Naive B cell (primary cell): Measurements from ENCODE around the gene KCNMB2. TPM values are rescaled to one million over a fixed set of nuclear protein-coding genes. Genes with fewer than 3 reads are reported as not detected.

Experiments
- ATAC-seq, 2 donors: fragments of 150-1000 bp; cut with Tn5 transposase; 2 replicates each; pipeline ENCODE4 v1.10.0; 2021; ENCODE audit warnings: low read depth in 2 of 2, mild to moderate bottlenecking in 2 of 2, moderate library complexity in 2 of 2
- DNase-seq: peaks from one replicate; pipeline ENCODE4 v3.0.0; 2022
- H3K27ac Mint-ChIP-seq, 6 donors: one replicate each; pipeline ENCODE4 v1.8.0; 2020 to 2022; ENCODE audit warnings: mild to moderate bottlenecking in 6 of 6, mixed read lengths in 6 of 6, moderate library complexity in 5 of 6, inconsistent platforms in 2 of 6
- H3K27me3 Mint-ChIP-seq, 3 donors: one replicate each; pipeline ENCODE4 v1.8.0; 2021 to 2022; ENCODE audit warnings: mixed read lengths in 3 of 3, mild to moderate bottlenecking in 1 of 3
- H3K36me3 Mint-ChIP-seq, 2 donors: one replicate each; pipeline ENCODE4 v1.8.0; 2020 to 2022; ENCODE audit warnings: mixed read lengths in 2 of 2, inconsistent platforms in 1 of 2, mild to moderate bottlenecking in 1 of 2
- H3K4me1 Mint-ChIP-seq, 3 donors: one replicate each; pipeline ENCODE4 v1.8.0; 2020 to 2022; ENCODE audit warnings: mixed read lengths in 3 of 3, inconsistent platforms in 1 of 3, mild to moderate bottlenecking in 1 of 3, moderate library complexity in 1 of 3
- H3K4me3 Mint-ChIP-seq, 8 donors: one replicate each; pipeline ENCODE4 v1.8.0; 2020 to 2022; ENCODE audit warnings: mild to moderate bottlenecking in 8 of 8, mixed read lengths in 8 of 8, moderate library complexity in 8 of 8, inconsistent platforms in 2 of 8
- H3K9me3 Mint-ChIP-seq, 7 donors: one replicate each; pipeline ENCODE4 v1.8.0; 2020 to 2022; ENCODE audit warnings: mixed read lengths in 7 of 7, mild to moderate bottlenecking in 5 of 7, inconsistent platforms in 2 of 7, moderate library complexity in 1 of 7
- polyA plus RNA-seq, 6 donors: library from polyadenylated mRNA; unstranded; fragments of 300-500 nt; fragmentation: Illumina TruSeq; gene quantifications; one replicate each; pipeline ENCODE4 v1.2.3, GENCODE V29; 2021; ENCODE audit warnings: low read depth in 6 of 6

The KCNMB2 gene
- not detected for polyA plus RNA-seq

GRCh38 chr3:178536211-178537079 lies at the start of gene KCNMB2:
KCNMB2 (plus strand) TSS chr3:178536436.
- H3K4me3 Mint-ChIP-seq: peak within 1 kb of the TSS in 3 of 8 donors; percentile 0 to 47 (median 36)
- no peak within 1 kb of the TSS for H3K27ac Mint-ChIP-seq
- H3K27me3 Mint-ChIP-seq: peaks cover 35 to 52% (median 39%) of the 10 kb centered on the region in 3 donors
- H3K9me3 Mint-ChIP-seq: peaks cover 0 to 5% (median under 1%) of the 10 kb centered on the region in 7 donors
- peaks cover 5 to 6% (median 6%) of the 10 kb centered on the region in 3 donors for H3K4me1 Mint-ChIP-seq
- ATAC-seq (no peak), DNase-seq (no peak)
- no peaks in the 10 kb centered on the region for H3K36me3 Mint-ChIP-seq

- Mint-ChIP-seq H3K4me3 (no peak overlapping the region), H3K9me3 (no peaks in the 10 kb centered on the region), H3K27ac (no peak overlapping the region), H3K27me3 (peaks cover 0 to 7% (median 0%) of the 10 kb centered on the region in 3 donors), H3K4me1 (no peaks in the 10 kb centered on the region), H3K36me3 (no peaks in the 10 kb centered on the region)
- ATAC-seq: no peak
- no peak for DNase-seq
Observed at GRCh38 chr3:178486903-178487302, 49.3 kb upstream of the KCNMB2 start.

- Mint-ChIP-seq H3K27me3 (peaks cover 0 to 7% (median 0%) of the 10 kb centered on the region in 3 donors), H3K4me3 (no peak overlapping the region), H3K36me3 (no peaks in the 10 kb centered on the region), H3K27ac (no peak overlapping the region), H3K4me1 (no peaks in the 10 kb centered on the region), H3K9me3 (no peaks in the 10 kb centered on the region)
- ATAC-seq (no peak), DNase-seq (no peak)
Observed at GRCh38 chr3:178487752-178488151, 48.5 kb upstream of the KCNMB2 start.

- H3K4me3 Mint-ChIP-seq: no peak overlapping the region
- peaks cover 0 to 11% of the 10 kb centered on the region in 2 donors for H3K36me3 Mint-ChIP-seq
Observed at GRCh38 chr3:178491751-178492150, 44.5 kb upstream of the KCNMB2 start.

GRCh38 chr3:178492491-178492890 lies 43.7 kb upstream of the KCNMB2 start:
- H3K27me3 Mint-ChIP-seq: no peaks in the 10 kb centered on the region
- no peak for ATAC-seq
- H3K4me1 Mint-ChIP-seq: no peaks in the 10 kb centered on the region
- H3K36me3 Mint-ChIP-seq: peaks cover 0 to 11% of the 10 kb centered on the region in 2 donors
- no peak overlapping the region for H3K27ac Mint-ChIP-seq
- H3K9me3 Mint-ChIP-seq: peaks cover 3 to 13% (median 5%) of the 10 kb centered on the region in 7 donors
- DNase-seq: no peak
- H3K4me3 Mint-ChIP-seq: no peak overlapping the region

More at GRCh38 chr3:178491751-178492150, 44.5 kb upstream of the KCNMB2 start:
- no peak overlapping the region for H3K27ac Mint-ChIP-seq
- H3K27me3 Mint-ChIP-seq: no peaks in the 10 kb centered on the region
- no peaks in the 10 kb centered on the region for H3K4me1 Mint-ChIP-seq
- ATAC-seq: no peak
- peaks cover 0 to 9% (median 5%) of the 10 kb centered on the region in 7 donors for H3K9me3 Mint-ChIP-seq
- no peak for DNase-seq

GRCh38 chr3:178494386-178494785 lies 41.9 kb upstream of the KCNMB2 start:
- H3K36me3 Mint-ChIP-seq: peaks cover 0 to 11% of the 10 kb centered on the region in 2 donors
- H3K27me3 Mint-ChIP-seq: no peaks in the 10 kb centered on the region
- ATAC-seq (no peak), DNase-seq (no peak)
- H3K4me1 Mint-ChIP-seq: no peaks in the 10 kb centered on the region
- H3K27ac Mint-ChIP-seq: no peak overlapping the region
- H3K4me3 Mint-ChIP-seq: no peak overlapping the region
- peaks cover 4 to 19% (median 8%) of the 10 kb centered on the region in 7 donors for H3K9me3 Mint-ChIP-seq

GRCh38 chr3:178496911-178497310 lies 39.3 kb upstream of the KCNMB2 start:
- no peak for DNase-seq
- H3K4me3 Mint-ChIP-seq: no peak overlapping the region
- no peak for ATAC-seq
- H3K9me3 Mint-ChIP-seq: peaks cover 4 to 19% (median 9%) of the 10 kb centered on the region in 7 donors
- H3K36me3 Mint-ChIP-seq: peaks cover 0 to 11% of the 10 kb centered on the region in 2 donors
- H3K27ac Mint-ChIP-seq: no peak overlapping the region
- no peaks in the 10 kb centered on the region for H3K27me3 Mint-ChIP-seq
- no peaks in the 10 kb centered on the region for H3K4me1 Mint-ChIP-seq

GRCh38 chr3:178498871-178499270 lies 37.4 kb upstream of the KCNMB2 start:
- H3K27ac Mint-ChIP-seq: no peak overlapping the region
- DNase-seq: no peak
- H3K9me3 Mint-ChIP-seq: peaks cover 4 to 19% (median 7%) of the 10 kb centered on the region in 7 donors
- H3K36me3 Mint-ChIP-seq: peaks cover 0 to 11% of the 10 kb centered on the region in 2 donors
- H3K4me3 Mint-ChIP-seq: no peak overlapping the region
- no peaks in the 10 kb centered on the region for H3K27me3 Mint-ChIP-seq
- no peak for ATAC-seq
- H3K4me1 Mint-ChIP-seq: no peaks in the 10 kb centered on the region

GRCh38 chr3:178500631-178501030 lies 35.6 kb upstream of the KCNMB2 start:
- Mint-ChIP-seq H3K4me1 (no peaks in the 10 kb centered on the region), H3K27me3 (no peaks in the 10 kb centered on the region), H3K27ac (no peak overlapping the region), H3K36me3 (peaks cover 0 to 9% of the 10 kb centered on the region in 2 donors), H3K4me3 (no peak overlapping the region), H3K9me3 (peaks cover 2 to 19% (median 6%) of the 10 kb centered on the region in 7 donors)
- DNase-seq (no peak), ATAC-seq (no peak)

- peaks cover 0 to 2% (median 0%) of the 10 kb centered on the region in 7 donors for H3K9me3 Mint-ChIP-seq
- no peak overlapping the region for H3K4me3 Mint-ChIP-seq
- no peaks in the 10 kb centered on the region for H3K27me3 Mint-ChIP-seq
Observed at GRCh38 chr3:178504128-178504527, 32.1 kb upstream of the KCNMB2 start.

GRCh38 chr3:178505832-178506231 lies 30.4 kb upstream of the KCNMB2 start:
- Mint-ChIP-seq H3K36me3 (no peaks in the 10 kb centered on the region), H3K4me1 (no peaks in the 10 kb centered on the region), H3K27me3 (no peaks in the 10 kb centered on the region), H3K4me3 (no peak overlapping the region), H3K27ac (no peak overlapping the region), H3K9me3 (peaks cover 0 to 2% (median 0%) of the 10 kb centered on the region in 7 donors)
- DNase-seq (no peak), ATAC-seq (no peak)

More at GRCh38 chr3:178504128-178504527, 32.1 kb upstream of the KCNMB2 start:
- DNase-seq (no peak), ATAC-seq (no peak)
- H3K36me3 Mint-ChIP-seq: no peaks in the 10 kb centered on the region
- H3K4me1 Mint-ChIP-seq: no peaks in the 10 kb centered on the region
- H3K27ac Mint-ChIP-seq: no peak overlapping the region

GRCh38 chr3:178507507-178508442 lies 28.5 kb upstream of the KCNMB2 start:
- no peaks in the 10 kb centered on the region for H3K27me3 Mint-ChIP-seq
- H3K4me1 Mint-ChIP-seq: no peaks in the 10 kb centered on the region
- no peak overlapping the region for H3K4me3 Mint-ChIP-seq
- ATAC-seq: no peak
- peaks cover 0 to 2% (median 0%) of the 10 kb centered on the region in 7 donors for H3K9me3 Mint-ChIP-seq
- no peak overlapping the region for H3K27ac Mint-ChIP-seq
- no peak for DNase-seq
- no peaks in the 10 kb centered on the region for H3K36me3 Mint-ChIP-seq

- no peaks in the 10 kb centered on the region for H3K27me3 Mint-ChIP-seq
- no peaks in the 10 kb centered on the region for H3K4me1 Mint-ChIP-seq
- ATAC-seq (no peak), DNase-seq (no peak)
- no peaks in the 10 kb centered on the region for H3K36me3 Mint-ChIP-seq
- no peak overlapping the region for H3K4me3 Mint-ChIP-seq
- peaks cover 0 to 2% (median 0%) of the 10 kb centered on the region in 7 donors for H3K9me3 Mint-ChIP-seq
- H3K27ac Mint-ChIP-seq: no peak overlapping the region
Observed at GRCh38 chr3:178508443-178508825, 27.8 kb upstream of the KCNMB2 start.
